Suppressor macrophage treated with lipopolysaccharide for 4 hours (primary cell): Measurements from ENCODE around the gene ZPR1.

Experiments used
- DNase-seq: peaks from one replicate; pipeline ENCODE4 v3.0.0-alpha.2; 2020

Gene ZPR1

GRCh38 chr11:116742104-116742503, 45.7 kb downstream of the ZPR1 start:
- no peak for DNase-seq

- DNase-seq: no peak
These were observed 47.1 kb downstream of the ZPR1 start for GRCh38 chr11:116740741-116741140.

DNA sequence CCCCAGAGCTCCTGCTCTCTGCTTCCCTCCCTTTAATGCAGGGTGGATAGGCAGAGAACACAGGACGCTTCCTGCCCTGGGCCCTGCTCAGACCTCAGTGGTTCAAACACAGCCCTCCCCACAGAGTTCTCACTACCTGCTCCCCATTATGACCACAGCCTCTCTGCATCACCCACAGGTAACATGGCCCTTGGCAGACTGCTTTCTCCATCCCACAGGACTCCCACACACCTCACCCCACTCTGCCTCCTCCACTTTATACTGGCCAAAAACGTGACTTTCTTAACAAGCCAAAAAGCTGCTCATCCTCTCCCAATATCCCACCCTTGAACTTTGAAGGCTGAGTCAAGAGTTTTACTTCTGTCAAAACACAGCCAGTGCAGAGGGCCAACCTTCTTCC, 48.8 kb downstream of the ZPR1 start:
- DNase-seq: no peak

GRCh38 chr11:116736763-116737162, 51.1 kb downstream of the ZPR1 start:
- DNase-seq: no peak

DNA sequence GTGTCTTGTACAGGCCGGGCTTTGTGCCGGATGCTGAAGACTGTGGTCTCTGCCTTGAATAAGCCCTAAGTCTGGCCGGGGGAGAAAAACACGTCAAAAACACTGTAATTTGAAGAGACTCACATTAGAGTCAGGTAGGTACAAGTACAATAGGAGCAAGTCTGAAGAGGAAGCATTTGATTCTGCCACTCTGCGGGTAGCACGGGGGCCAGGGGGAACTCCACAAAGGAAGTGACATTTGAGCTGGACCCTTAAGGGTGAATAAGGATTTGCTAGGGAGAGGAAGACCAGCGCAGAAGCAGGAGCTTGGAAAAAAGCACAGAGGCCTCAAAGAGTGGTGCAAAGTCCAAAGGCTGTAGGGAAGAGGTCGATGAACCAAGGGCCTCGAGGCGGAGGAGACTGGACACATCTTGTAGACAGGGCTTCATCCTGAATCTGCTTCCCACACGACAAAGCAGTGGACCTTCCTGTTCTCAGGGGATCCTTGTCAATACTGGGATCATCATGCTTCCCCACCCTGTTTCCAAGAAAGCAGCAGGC, 53.8 kb downstream of the ZPR1 start:
- DNase-seq: peak; percentile 47

DNA sequence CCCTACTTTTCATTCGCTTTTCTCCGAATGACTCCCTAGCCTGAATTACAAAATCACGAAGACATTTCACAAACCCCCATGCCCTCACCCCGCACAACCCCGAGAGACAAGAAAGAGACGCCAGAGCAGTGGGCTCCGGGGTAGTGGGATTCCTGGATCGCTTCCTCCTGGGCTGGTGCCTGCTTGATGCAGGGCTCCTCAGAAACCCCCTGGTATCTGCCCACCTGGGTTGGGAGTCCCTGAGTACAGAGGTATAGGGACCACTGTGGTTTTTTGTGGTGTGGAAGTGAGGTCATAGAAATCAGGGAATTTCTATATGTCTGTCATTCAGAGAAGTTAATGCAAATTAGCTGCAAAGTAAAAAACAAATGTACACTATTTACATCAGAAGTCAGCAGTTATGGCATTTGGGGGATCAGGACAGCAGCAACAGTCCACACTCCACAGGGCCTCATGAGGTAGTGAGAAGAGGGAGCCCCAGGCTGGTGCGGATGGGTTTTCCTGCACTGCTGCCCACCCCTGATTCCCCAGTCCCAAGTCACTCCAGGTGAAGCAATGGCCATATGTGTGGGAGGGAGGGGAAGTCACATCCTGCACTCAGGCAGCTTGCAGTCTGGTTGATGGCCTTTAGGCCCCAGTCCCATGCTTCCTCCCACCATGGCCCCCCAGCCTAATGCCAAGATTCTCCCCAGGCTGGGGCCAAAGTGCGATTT, 54.6 kb downstream of the ZPR1 start:
- peak; percentile 2 for DNase-seq

- peak; percentile 75 for DNase-seq
These were observed 55.4 kb downstream of the ZPR1 start for GRCh38 chr11:116732271-116733042.

- DNase-seq: no peak
These were observed 56.0 kb downstream of the ZPR1 start for GRCh38 chr11:116731821-116732220.

DNA sequence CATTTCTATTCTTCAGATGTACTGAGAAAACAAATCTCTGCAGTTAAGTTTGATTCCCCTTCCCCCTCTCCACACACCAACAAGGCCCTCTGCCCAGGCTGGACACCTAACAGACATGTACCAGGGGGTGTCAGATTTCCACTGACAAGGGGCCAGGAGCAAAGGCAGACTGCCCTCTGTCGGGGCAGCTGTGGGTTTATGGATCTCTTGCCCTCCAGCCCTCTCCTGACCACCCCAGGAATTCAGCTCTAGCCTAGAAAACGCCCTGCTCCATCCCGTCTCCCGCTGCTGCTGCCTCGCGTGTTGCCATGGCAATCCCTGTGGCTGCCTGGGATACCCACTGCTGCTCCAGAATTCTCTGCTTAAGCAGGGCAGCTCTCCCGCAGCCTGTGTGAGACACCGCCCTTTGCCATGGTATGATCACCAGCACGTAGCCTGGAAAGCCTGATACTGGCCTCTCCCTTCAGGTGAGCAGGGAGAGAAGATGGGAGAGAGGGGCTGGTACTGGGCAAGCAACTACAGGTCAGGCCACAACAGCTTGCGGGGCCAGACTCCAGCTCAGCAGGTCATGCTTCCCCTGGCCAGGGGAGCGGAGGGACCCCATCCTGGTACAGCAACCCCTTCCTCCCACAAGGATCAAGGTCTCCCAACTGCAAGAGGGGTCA, 56.6 kb downstream of the ZPR1 start:
- no peak for DNase-seq

DNA sequence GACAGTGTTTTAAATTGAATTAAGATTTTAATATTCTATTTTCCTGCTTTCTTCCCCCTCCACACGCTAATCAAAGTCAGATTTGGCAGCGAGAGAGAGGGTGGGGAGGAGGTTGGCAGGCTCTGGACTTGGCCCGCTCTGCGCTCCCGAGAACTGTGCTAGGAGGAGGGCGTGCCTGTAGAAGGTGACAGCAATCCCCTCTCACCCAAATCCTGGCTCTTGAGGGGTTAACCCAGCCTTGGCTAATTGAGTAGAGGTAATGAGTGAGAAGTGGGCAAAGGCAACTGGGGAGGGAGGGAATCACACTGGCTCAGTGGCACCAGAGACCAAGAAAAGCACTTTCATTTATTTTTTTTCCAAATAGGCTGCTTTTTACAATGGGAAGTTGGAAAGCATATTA, 57.2 kb downstream of the ZPR1 start:
- DNase-seq: no peak

DNA sequence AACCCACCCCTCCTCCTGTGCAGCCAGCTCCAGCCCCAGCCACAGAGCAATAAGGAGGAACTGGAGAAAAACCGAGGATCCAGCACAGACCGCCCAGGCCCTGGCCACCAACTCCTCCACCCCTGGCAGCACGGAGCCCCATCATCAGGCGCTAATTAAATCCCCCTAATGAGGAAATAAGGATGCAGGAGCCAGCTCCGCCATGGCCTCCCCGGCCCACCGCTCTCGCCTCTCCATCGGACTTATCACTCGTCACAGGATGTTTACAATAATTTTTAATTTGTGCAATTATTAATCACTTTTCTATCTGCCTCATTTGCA, 57.6 kb downstream of the ZPR1 start:
- no peak for DNase-seq

DNA sequence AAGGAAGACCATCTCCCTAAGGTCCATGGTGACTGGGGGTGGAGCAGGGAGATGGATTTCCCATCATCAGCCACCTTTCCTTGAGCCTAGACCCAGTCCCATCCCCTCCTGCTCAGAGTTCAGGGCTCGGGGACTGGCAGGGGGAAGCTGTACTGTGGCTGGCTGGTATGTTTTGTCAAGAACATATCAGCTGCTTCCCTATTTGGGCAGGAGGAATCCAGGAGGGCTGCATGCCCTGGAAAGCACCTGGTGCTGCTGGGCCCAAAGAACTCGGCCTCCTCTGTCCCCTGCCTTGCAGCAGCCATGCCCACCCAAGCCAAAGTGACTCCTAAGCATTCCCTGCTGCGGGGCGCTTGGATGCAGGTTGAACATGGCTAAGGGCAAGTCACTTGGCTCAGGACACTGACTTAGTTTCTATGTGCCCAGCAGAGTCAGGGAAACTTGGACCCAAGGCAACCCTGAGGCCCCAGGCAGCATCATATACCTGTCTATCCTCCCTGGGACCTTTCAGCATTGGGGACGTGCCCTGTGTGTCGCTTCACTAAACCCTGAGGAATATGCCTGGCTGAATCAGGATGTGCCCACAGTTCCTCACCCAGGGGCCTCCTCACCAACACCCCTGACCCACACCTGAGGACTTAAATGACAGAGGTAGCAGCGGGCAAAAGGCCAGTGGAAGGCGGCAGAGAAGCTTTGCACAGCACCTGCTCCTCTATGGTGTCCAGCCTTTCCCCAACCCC, 58.2 kb downstream of the ZPR1 start:
- no peak for DNase-seq

DNA sequence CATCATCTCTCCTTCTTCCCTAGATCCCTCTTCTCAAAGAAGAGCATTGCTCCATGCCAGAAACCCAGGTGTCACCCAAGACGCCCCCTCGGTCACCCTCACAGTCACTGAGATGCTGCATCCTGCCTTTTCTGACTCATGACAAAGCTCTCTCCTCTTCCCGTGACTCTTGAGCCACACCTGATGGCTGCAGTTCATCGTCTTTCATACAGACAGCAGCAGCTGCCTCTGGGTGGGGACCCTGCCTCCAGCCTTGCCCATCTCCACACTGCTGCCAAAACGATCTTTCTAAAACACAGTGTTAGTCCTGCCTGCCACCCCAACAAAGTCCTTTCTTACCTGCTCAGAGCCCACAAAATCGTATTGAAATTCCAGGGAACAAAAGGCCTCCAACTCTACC, 59.8 kb downstream of the ZPR1 start:
- DNase-seq: no peak

DNA sequence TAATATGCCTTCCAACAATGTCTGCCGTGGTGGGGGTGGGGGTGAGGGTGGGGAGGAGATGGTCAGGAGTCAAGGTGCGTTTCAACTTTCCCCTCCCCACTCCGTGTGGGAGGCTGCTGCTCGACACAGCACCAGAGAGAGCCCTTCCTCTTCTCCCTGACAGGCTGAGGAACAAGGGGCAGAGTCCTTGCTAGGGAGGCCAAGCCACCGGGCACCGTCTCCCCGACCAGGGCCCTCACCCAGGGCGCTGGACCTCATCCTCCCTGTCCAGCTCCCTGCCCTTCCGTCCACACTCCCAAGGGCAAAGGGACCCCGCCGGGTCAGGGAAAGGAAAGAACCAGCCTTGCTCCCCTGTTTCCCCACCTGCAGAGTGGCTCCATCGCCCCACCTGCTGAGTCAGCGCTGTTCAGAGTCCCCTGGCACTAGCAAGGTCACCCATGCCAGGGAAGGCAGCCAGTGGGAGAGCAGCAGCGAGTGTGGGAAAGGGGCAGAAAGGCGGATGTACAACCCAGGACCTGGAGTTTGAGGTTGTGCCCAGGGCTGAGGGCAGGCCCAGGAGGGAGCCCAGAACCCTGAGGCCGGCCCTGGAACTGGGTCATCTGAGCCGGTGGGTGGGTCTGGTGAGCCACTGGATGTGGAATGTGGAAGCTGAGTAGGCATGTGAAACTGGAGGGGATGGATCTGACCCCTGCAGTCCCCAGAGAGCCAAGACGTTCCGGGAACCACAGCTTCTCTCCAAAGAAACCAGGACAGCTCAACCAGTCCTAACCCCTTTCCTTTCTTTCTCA, 62.2 kb downstream of the ZPR1 start:
- DNase-seq: no peak

GRCh38 chr11:116724813-116725212, 63.0 kb downstream of the ZPR1 start:
- DNase-seq: no peak
